H1 (cell line): ENCODE measurements around the gene THADA. TPM values are rescaled to one million over a fixed set of nuclear protein-coding genes. Genes with fewer than 3 reads are reported as not detected.

ENCODE experiments used
- ATF3 ChIP-seq: IDR thresholded peaks from 2 replicates; pipeline ENCODE4 v1.6.1; 2011; ENCODE audit warnings: low read depth, mild to moderate bottlenecking, low read length; ENCODE audit not compliant: insufficient read depth
- CEBPB ChIP-seq: IDR thresholded peaks from 2 replicates; pipeline ENCODE4 v1.6.1; 2012; ENCODE audit warnings: low read depth, low read length
- CHD7 ChIP-seq: fragments of 300-600 bp; sonication (generic); IDR thresholded peaks from 2 replicates; pipeline ENCODE4 v1.7.1; 2012; ENCODE audit warnings: low read length, moderate library complexity, mild to moderate bottlenecking, inconsistent platforms; ENCODE audit not compliant: insufficient replicate concordance
- EP300 ChIP-seq, 2 experiments: IDR thresholded peaks; 1 replicate in 1 of 2; 2 replicates in 1 of 2; pipeline ENCODE4 v1.6.1; 2011 to 2012; ENCODE audit warnings: low read depth in 2 of 2, low read length in 2 of 2, mild to moderate bottlenecking in 2 of 2, borderline replicate concordance in 1 of 2, inconsistent platforms in 1 of 2, moderate library complexity in 1 of 2
- GTF2F1 ChIP-seq: IDR thresholded peaks from 2 replicates; pipeline ENCODE4 v1.6.1; 2012; ENCODE audit warnings: low read depth, low read length, improper control_type of control experiment, borderline replicate concordance
- HDAC2 ChIP-seq, 2 experiments: fragments of 300-600 bp in 1 of 2; sonication (generic) in 1 of 2; IDR thresholded peaks; 2 replicates each; pipeline ENCODE4 v1.6.1; 2011 to 2012; ENCODE audit warnings: low read depth in 2 of 2, low read length in 2 of 2, mild to moderate bottlenecking in 2 of 2, moderate library complexity in 2 of 2, borderline replicate concordance in 1 of 2, inconsistent platforms in 1 of 2
- RAD21 ChIP-seq, 2 experiments: IDR thresholded peaks in 1 of 2; conservative IDR thresholded peaks in 1 of 2; 2 replicates each; pipeline ENCODE4 v1.6.1; 2011; ENCODE audit warnings: low read depth in 2 of 2, low read length in 2 of 2, improper control_type of control experiment in 1 of 2, inconsistent platforms in 1 of 2, mild to moderate bottlenecking in 1 of 2, moderate library complexity in 1 of 2
- SIN3A ChIP-seq, 2 experiments: IDR thresholded peaks in 1 of 2; conservative IDR thresholded peaks in 1 of 2; 2 replicates each; pipeline ENCODE4 v1.6.1; 2011 to 2012; ENCODE audit warnings: low read length in 2 of 2, improper control_type of control experiment in 1 of 2, low read depth in 1 of 2, mild to moderate bottlenecking in 1 of 2
- SIX5 ChIP-seq: IDR thresholded peaks from 2 replicates; pipeline ENCODE4 v1.6.1; 2011; ENCODE audit warnings: mild to moderate bottlenecking, low read depth, low read length
- TBP ChIP-seq: IDR thresholded peaks from 2 replicates; pipeline ENCODE4 v1.6.1; 2011; ENCODE audit warnings: low read depth, low read length, improper control_type of control experiment
- polyA plus RNA-seq, 7 experiments: library from polyadenylated mRNA; depleted of rRNA in 3 of 7; stranded (reverse) in 5 of 7; unstranded in 2 of 7; fragments of >200 nt in 5 of 7; fragments of 200-250 nt in 2 of 7; gene quantifications; 1 replicate in 5 of 7; 2 replicates in 1 of 7; 4 replicates in 1 of 7; pipeline versions ENCODE4 v1.2.1 to v1.2.3, GENCODE V29; 2011 to 2013; ENCODE audit warnings: missing spikeins in 2 of 7, mixed read lengths in 2 of 7
- total RNA-seq: library from RNA; stranded (reverse); fragmentation: NEBNext Ultra II Directional; extraction: Animal tissue kit (Norgen Biotek cat#: 25700); gene quantifications from 2 replicates; pipeline ENCODE4 v1.2.1, GENCODE V29; 2021

Gene THADA
- total and polyA plus RNA-seq, 2 of the 8 experiments (the other 6 are each of a cell fraction or from before 2014, with no cell fraction given): 22.4 to 26.8 TPM

GRCh38 chr2:43280994-43281393 is 314.8 kb downstream of the THADA start (continued):
- TF ChIP-seq CHD7 (no peak), TBP (no peak), ATF3 (no peak), RAD21 (IDR thresholded peaks at IDR 0.05 in 1 of 2, conservative IDR thresholded peaks at IDR 0.05 in 1 of 2; ENCODE audit: low read depth in 2 of 2, low read length in 2 of 2) (no peak), EP300 (IDR thresholded peaks at IDR 0.05; ENCODE audit: borderline replicate concordance in 1 of 2, low read depth in 2 of 2, low read length in 2 of 2) (no peak), SIX5 (no peak), GTF2F1 (no peak), SIN3A (conservative IDR thresholded peaks at IDR 0.05 in 1 of 2, IDR thresholded peaks at IDR 0.05 in 1 of 2; ENCODE audit: low read depth in 1 of 2, low read length in 2 of 2) (no peak), CEBPB (no peak), HDAC2 (IDR thresholded peaks at IDR 0.05; ENCODE audit: borderline replicate concordance in 1 of 2, low read depth in 2 of 2, low read length in 2 of 2) (no peak)
